HG03565 (cell line): ENCODE results near the gene RASGRP4.

Experiments used
- ATAC-seq: cut with Tn5 transposase; IDR thresholded peaks from one replicate; pipeline ENCODE4 v1.9.1; 2021; ENCODE audit warnings: mild to moderate bottlenecking, moderate library complexity; ENCODE audit not compliant: unreplicated experiment

Gene RASGRP4

GRCh38 chr19:38391911-38392464 lies 34.0 kb downstream of the RASGRP4 start:
- ATAC-seq = no peak

- no peak for ATAC-seq
Measured at GRCh38 chr19:38389957-38390924, 35.8 kb downstream of the RASGRP4 start.

GRCh38 chr19:38389101-38389925 lies 36.7 kb downstream of the RASGRP4 start:
- no peak for ATAC-seq

DNA sequence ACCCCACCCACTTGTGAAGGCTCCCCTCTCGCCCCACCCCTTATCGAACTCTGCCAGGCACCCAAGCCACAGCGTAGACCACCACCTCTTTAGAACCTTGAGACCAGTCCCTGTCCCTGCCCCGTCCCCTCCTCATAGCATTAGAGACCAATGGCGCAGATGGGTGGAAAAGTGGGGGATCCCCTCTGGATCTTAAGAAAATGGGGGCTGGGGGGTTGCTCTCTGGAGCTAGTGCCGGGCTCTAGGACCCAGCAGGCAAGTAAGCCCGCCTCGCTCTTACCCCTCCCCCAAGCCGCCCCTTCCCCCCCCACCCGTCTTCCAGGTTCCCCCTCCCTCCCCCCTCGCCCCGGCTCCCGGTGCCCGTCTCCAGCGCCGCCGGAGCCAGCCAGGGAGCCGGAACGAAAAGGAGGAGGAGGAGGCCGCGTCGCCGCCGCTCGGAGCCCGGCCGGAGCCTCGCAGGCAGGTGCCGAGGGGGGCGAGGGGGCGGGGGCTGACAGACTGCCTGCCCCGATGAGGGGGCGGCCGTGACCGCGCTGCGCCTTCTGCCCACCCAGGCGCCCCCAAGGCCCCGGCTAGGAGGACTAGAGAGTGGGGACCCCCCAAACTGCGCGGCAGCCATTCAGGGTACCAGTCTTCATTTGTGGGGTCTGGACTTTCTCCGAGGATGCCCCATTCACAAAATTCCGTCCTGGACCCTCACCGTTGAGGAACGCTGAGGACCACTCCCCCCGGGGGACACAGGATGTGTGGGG lies 37.5 kb downstream of the RASGRP4 start, which contains the start of gene SPRED3:
Gene SPRED3, plus strand, starts transcription at position 349 of the 752 bp plus-strand sequence. CDS start 1,606 bp downstream, outside the sequence.
- ATAC-seq = no peak

GRCh38 chr19:38387550-38388348 lies 38.3 kb downstream of the RASGRP4 start, which contains the start of gene GGN:
GGN (minus strand) TSS chr19:38388034; CDS start chr19:38387261, 773 bp downstream.
- no peak for ATAC-seq

- ATAC-seq = no peak
Measured at GRCh38 chr19:38386971-38387549, 39.0 kb downstream of the RASGRP4 start.

- no peak for ATAC-seq
Measured at GRCh38 chr19:38386300-38386970, 39.6 kb downstream of the RASGRP4 start.

DNA sequence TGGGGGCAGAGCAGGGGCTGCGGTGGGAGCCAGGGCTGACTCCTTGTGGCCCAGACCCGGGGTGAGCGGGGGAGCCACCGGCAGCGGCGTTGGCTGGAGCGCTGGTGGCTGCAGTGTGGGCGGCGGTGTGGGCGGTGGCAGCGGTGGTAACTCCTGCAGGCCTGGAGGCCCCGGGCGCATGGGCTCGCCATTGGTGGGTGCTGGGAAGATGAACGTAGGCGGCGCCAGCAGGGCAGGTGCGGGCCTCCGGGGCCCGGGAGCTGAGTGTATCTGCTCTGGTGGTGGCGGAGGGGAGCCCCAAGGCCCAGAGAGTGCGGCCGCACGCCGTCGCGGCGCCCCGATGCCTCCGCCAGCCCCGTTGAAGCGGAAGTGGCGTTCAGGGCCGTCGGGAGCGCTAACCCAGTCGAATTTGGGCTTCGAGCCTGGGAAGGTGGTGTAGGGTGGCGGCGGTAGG lies 40.2 kb downstream of the RASGRP4 start:
- no peak for ATAC-seq

GRCh38 chr19:38385057-38385803 lies 40.8 kb downstream of the RASGRP4 start:
- ATAC-seq = no peak

- no peak for ATAC-seq
Measured at GRCh38 chr19:38384209-38385027, 41.6 kb downstream of the RASGRP4 start.

GRCh38 chr19:38383743-38384142 lies 42.3 kb downstream of the RASGRP4 start:
- ATAC-seq = no peak

- ATAC-seq = no peak
Measured at GRCh38 chr19:38383184-38383583, 42.8 kb downstream of the RASGRP4 start.

DNA sequence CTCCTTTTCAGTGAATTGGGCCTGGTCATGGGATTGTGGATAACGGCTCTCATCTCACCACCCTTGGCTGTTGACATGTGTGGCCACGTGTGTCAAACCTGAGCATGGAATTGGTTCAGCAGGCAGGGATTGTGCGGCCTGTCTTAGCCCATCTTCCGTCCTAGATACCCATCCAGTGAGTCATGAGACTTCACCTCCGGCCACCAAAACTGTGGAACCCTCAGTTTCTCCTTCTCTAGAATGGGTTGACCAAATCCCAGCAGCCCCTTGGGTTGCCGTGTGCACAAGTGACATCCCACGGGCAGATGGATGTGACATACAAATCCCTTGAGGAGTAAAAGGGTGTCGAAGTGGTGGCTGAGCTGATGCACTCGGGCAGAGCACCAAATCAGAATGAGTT lies 44.9 kb downstream of the RASGRP4 start:
- no peak for ATAC-seq

DNA sequence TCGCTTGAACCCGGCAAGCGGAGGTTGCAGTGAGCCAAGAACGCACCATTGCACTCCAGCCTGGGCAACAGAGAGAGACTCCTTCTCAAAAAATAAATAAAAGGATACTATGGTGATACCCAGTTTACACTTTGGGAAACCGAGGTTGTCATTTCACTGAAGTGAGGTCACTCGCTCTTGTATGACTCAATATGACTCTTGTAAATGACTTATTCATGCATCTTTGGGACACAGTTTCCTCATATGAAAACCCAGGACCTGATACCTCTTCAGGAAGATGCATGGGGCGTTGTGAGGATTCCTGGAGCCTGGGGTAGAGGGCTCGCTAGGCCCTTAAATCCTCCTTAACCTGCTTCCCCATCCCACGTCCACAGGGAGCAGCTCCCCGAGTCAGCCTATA lies 47.2 kb downstream of the RASGRP4 start:
- no peak for ATAC-seq

DNA sequence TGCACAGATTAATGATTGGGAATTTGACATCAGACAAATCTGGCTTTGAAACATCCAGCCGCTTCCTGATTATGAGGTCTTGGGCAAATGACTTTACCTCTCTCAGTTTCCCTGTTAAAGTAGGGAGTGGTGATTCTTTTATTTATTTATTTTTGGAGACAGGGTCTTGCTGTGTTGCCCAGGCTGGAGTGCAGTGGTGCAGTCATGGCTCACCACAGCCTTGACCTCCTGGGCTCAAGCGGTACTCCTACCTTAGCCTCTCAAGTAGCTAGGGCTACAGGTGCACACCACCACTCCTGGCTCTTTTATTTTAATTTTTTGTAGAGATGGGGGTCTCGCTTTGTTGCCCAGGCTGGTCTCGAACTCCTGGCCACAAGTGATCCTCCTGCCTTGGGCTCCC lies 49.0 kb downstream of the RASGRP4 start:
- no peak for ATAC-seq

DNA sequence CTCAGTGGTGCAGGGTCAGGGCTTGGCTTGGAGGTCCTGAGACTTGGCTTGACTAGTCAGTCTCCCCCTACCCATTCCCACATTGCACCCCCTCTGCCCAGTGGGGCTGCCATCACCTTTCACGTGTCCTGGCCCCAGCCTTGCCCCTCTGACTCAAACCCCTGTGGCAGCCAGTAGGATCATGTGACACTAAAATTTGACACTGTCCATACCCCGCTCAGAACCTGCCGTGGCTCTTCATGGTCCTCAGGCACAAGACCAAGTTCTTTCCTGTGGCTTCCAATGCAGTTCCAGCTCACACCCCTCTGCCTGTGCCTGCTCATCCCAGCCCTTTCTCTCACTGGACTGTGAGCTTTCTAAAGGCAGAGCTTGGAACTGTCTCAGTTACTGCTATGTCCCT lies 49.4 kb downstream of the RASGRP4 start:
- ATAC-seq = no peak

GRCh38 chr19:38375748-38376147 lies 50.3 kb downstream of the RASGRP4 start:
- ATAC-seq = no peak
